GM12878 (cell line): ENCODE data around the gene UBLCP1. TPM values are rescaled to one million over a fixed set of nuclear protein-coding genes. Genes with fewer than 3 reads are reported as not detected.
A peak's percentile ranks its signal among the peaks of the same experiment; 100 is the strongest.

Source experiments
- BMI1 ChIP-seq: fragments of 450-650 bp; IDR thresholded peaks from 2 replicates; pipeline ENCODE4 v1.6.1; 2016; ENCODE audit warnings: mild to moderate bottlenecking, moderate library complexity, borderline replicate concordance
- CEBPB ChIP-seq, 2 experiments: fragments of 150-350 bp in 1 of 2; IDR thresholded peaks; 2 replicates each; pipeline ENCODE4 v1.6.1; 2012 to 2014; ENCODE audit warnings: low read depth in 2 of 2, low read length in 2 of 2, borderline replicate concordance in 1 of 2, inconsistent platforms in 1 of 2
- IKZF1 ChIP-seq: fragments of 450-650 bp; conservative IDR thresholded peaks from 2 replicates; pipeline ENCODE4 v1.6.1; 2017; ENCODE audit warnings: antibody characterized with exemption, mild to moderate bottlenecking
- IRF5 ChIP-seq: fragments of 450-650 bp; IDR thresholded peaks from 2 replicates; pipeline ENCODE4 v1.6.1; 2017; ENCODE audit warnings: borderline replicate concordance
- JUNB ChIP-seq: IDR thresholded peaks from 2 replicates; pipeline ENCODE4 v1.6.1; 2016; ENCODE audit warnings: antibody characterized with exemption, mild to moderate bottlenecking
- NFIC ChIP-seq: IDR thresholded peaks from 2 replicates; pipeline ENCODE4 v1.6.1; 2012; ENCODE audit warnings: low read depth, mild to moderate bottlenecking, inconsistent platforms, low read length, moderate library complexity
- NFYA ChIP-seq: IDR thresholded peaks from 2 replicates; pipeline ENCODE4 v1.6.1; 2011; ENCODE audit warnings: low read depth, mild to moderate bottlenecking, low read length, improper control_type of control experiment, borderline replicate concordance
- PAX5 ChIP-seq: IDR thresholded peaks from 2 replicates; pipeline ENCODE4 v1.6.1; 2011; ENCODE audit warnings: low read depth, low read length, borderline replicate concordance
- POLR2AphosphoS2 ChIP-seq: IDR thresholded peaks from 2 replicates; pipeline ENCODE4 v1.6.1; 2011; ENCODE audit warnings: low read depth, mild to moderate bottlenecking, low read length, improper control_type of control experiment, moderate library complexity
- POLR2AphosphoS5 ChIP-seq: IDR thresholded peaks from 2 replicates; pipeline ENCODE4 v1.6.1; 2011; ENCODE audit warnings: mild to moderate bottlenecking, low read length, inconsistent platforms
- RBBP5 ChIP-seq: fragments of 200-600 bp; sonication (generic); conservative IDR thresholded peaks from 2 replicates; pipeline ENCODE4 v1.6.1; 2016
- RCOR1 ChIP-seq: conservative IDR thresholded peaks from 2 replicates; pipeline ENCODE4 v1.6.1; 2012; ENCODE audit warnings: low read depth, low read length, improper control_type of control experiment
- SIN3A ChIP-seq: IDR thresholded peaks from 2 replicates; pipeline ENCODE4 v1.6.1; 2012; ENCODE audit warnings: low read depth, low read length, improper control_type of control experiment
- SMAD5 ChIP-seq: IDR thresholded peaks from 2 replicates; pipeline ENCODE4 v1.6.1; 2016; ENCODE audit warnings: antibody characterized with exemption, low read depth
- SREBF1 ChIP-seq: IDR thresholded peaks from 2 replicates; pipeline ENCODE4 v1.6.1; 2012; ENCODE audit warnings: mild to moderate bottlenecking, low read length
- SUZ12 ChIP-seq: fragments of 200-600 bp; sonication (generic); IDR thresholded peaks from one replicate; pipeline ENCODE4 v1.6.1; 2018; ENCODE audit warnings: antibody characterized with exemption, mild to moderate bottlenecking; ENCODE audit not compliant: unreplicated experiment
- ZNF217 ChIP-seq: fragments of 450-650 bp; IDR thresholded peaks from 2 replicates; pipeline ENCODE4 v1.6.1; 2017; ENCODE audit warnings: antibody characterized with exemption, mild to moderate bottlenecking
- ZNF384 ChIP-seq: IDR thresholded peaks from 2 replicates; pipeline ENCODE4 v1.6.1; 2012; ENCODE audit warnings: low read depth, mild to moderate bottlenecking, low read length, improper control_type of control experiment, borderline replicate concordance
- ZNF687 ChIP-seq: fragments of 450-650 bp; IDR thresholded peaks from 2 replicates; pipeline ENCODE4 v1.6.1; 2017; ENCODE audit warnings: mild to moderate bottlenecking, moderate library complexity
- polyA plus RNA-seq, 11 experiments: library from polyadenylated mRNA; depleted of rRNA in 4 of 11; unstranded in 6 of 11; stranded (reverse) in 5 of 11; fragments of >200 nt; fragmentation: Nextera tagmentation in 4 of 11; fragmentation: Illumina TruSeq in 1 of 11; extraction: Ambion mirVana in 4 of 11; extraction: Trizol in 1 of 11; gene quantifications; 1 replicate in 1 of 11; 2 replicates in 10 of 11; pipeline versions ENCODE4 v1.2.1 to v1.2.3, GENCODE V29; 2011 to 2016; ENCODE audit warnings: inconsistent platforms in 2 of 11, missing spikeins in 2 of 11, low read depth in 1 of 11
- total RNA-seq, 4 experiments: library from RNA; depleted of rRNA in 3 of 4; stranded (reverse); fragments of >200 nt in 3 of 4; fragmentation: Illumina TruSeq in 1 of 4; extraction: Trizol in 1 of 4; gene quantifications; 2 replicates each; pipeline versions ENCODE4 v1.2.1 to v1.2.3, GENCODE V29; 2013 to 2021
- TF ChIP-seq, protein P1 (sequence below): fragments of 450-650 bp; IDR thresholded peaks from 2 replicates; pipeline ENCODE4 v1.6.1; 2016; ENCODE audit warnings: mild to moderate bottlenecking
- TF ChIP-seq, protein P2 (sequence below): fragments of 150-350 bp; IDR thresholded peaks from 2 replicates; pipeline ENCODE4 v1.6.1; 2016; ENCODE audit warnings: low read depth, low read length

UBLCP1 gene
- total and polyA plus RNA-seq, 10 of the 15 experiments (the other 5 are each of a cell fraction or from before 2014, with no cell fraction given), result 18.8 to 44.2 (median 32.1) TPM

- TF ChIP-seq, protein P1, sequence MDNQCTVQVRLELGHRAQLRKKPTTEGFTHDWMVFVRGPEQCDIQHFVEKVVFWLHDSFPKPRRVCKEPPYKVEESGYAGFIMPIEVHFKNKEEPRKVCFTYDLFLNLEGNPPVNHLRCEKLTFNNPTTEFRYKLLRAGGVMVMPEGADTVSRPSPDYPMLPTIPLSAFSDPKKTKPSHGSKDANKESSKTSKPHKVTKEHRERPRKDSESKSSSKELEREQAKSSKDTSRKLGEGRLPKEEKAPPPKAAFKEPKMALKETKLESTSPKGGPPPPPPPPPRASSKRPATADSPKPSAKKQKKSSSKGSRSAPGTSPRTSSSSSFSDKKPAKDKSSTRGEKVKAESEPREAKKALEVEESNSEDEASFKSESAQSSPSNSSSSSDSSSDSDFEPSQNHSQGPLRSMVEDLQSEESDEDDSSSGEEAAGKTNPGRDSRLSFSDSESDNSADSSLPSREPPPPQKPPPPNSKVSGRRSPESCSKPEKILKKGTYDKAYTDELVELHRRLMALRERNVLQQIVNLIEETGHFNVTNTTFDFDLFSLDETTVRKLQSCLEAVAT, result 0 out of 2 replicates have a peak, but pooled peaks have one; percentile 21
- TF ChIP-seq POLR2AphosphoS5 (peak; percentile 93), SREBF1 (no peak), NFYA (no peak), RBBP5 (no peak), SMAD5 (peak; percentile 84), PAX5 (peak; percentile 65; the same call in 1 of the 2 replicates), RCOR1 (no peak), ZNF217 (no peak), ZNF384 (no peak), NFIC (no peak), JUNB (peak; percentile 30; the same call in 1 of the 2 replicates), BMI1 (no peak), CEBPB (IDR thresholded peaks at IDR 0.05; ENCODE audit: borderline replicate concordance in 1 of 2, low read depth in 2 of 2, low read length in 2 of 2) (no peak), SUZ12 (no peak), ZNF687 (peak; percentile 68), IKZF1 (peak; percentile 71), IRF5 (no peak), POLR2AphosphoS2 (no peak), SIN3A (peak; percentile 49; the same call in 1 of the 2 replicates)
- TF ChIP-seq, protein P2, sequence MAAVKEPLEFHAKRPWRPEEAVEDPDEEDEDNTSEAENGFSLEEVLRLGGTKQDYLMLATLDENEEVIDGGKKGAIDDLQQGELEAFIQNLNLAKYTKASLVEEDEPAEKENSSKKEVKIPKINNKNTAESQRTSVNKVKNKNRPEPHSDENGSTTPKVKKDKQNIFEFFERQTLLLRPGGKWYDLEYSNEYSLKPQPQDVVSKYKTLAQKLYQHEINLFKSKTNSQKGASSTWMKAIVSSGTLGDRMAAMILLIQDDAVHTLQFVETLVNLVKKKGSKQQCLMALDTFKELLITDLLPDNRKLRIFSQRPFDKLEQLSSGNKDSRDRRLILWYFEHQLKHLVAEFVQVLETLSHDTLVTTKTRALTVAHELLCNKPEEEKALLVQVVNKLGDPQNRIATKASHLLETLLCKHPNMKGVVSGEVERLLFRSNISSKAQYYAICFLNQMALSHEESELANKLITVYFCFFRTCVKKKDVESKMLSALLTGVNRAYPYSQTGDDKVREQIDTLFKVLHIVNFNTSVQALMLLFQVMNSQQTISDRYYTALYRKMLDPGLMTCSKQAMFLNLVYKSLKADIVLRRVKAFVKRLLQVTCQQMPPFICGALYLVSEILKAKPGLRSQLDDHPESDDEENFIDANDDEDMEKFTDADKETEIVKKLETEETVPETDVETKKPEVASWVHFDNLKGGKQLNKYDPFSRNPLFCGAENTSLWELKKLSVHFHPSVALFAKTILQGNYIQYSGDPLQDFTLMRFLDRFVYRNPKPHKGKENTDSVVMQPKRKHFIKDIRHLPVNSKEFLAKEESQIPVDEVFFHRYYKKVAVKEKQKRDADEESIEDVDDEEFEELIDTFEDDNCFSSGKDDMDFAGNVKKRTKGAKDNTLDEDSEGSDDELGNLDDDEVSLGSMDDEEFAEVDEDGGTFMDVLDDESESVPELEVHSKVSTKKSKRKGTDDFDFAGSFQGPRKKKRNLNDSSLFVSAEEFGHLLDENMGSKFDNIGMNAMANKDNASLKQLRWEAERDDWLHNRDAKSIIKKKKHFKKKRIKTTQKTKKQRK, result no peak
Measured at GRCh38 chr5:159262859-159263568, at the start of gene UBLCP1 (continued).
